ENCODE measurements around the gene TP53RK. TPM values are rescaled to one million over a fixed set of nuclear protein-coding genes. Genes with fewer than 3 reads are reported as not detected.

TP53RK gene
- total and polyA plus RNA-seq, 2 of the 13 experiments (the other 11 are each of a cell fraction or from before 2014, with no cell fraction given), result 12.9 to 25.5 TPM

GRCh38 chr20:46638134-46638897 lies 50.9 kb downstream of the TP53RK start (continued):
- TF ChIP-seq ZNF18 (CRISPR knock-in tag; IDR thresholded peaks at IDR 0.05; ENCODE audit: insufficient replicate concordance) (no peak), ZNF512B (CRISPR knock-in tag; IDR thresholded peaks at IDR 0.05; ENCODE audit: borderline replicate concordance) (peak; percentile 77; the same call in 1 of the 2 replicates), ZNF121 (CRISPR knock-in tag; IDR thresholded peaks at IDR 0.05) (no peak; the same call in 1 of the 2 replicates), ZNF136 (CRISPR knock-in tag; IDR thresholded peaks at IDR 0.05; ENCODE audit: low read depth) (0 out of 2 replicates have a peak, but pooled peaks have one; percentile 81), BATF2 (CRISPR knock-in tag; IDR thresholded peaks at IDR 0.05) (no peak), ZHX2 (IDR thresholded peaks at IDR 0.05; ENCODE audit: low read depth) (no peak), ZHX2 (CRISPR knock-in tag; IDR thresholded peaks at IDR 0.05; ENCODE audit: borderline replicate concordance) (no peak), ZNF670 (CRISPR knock-in tag; IDR thresholded peaks at IDR 0.05; ENCODE audit: borderline replicate concordance) (0 out of 2 replicates have a peak, but pooled peaks have one; percentile 23), MYNN (CRISPR knock-in tag; IDR thresholded peaks at IDR 0.05; ENCODE audit: low read depth) (0 out of 2 replicates have a peak, but pooled peaks have one; percentile 40), ZNF691 (CRISPR knock-in tag; IDR thresholded peaks at IDR 0.05; ENCODE audit: borderline replicate concordance, low read depth) (peak; percentile 78; the same call in 1 of the 2 replicates), MED8 (CRISPR knock-in tag; IDR thresholded peaks at IDR 0.05; ENCODE audit: insufficient replicate concordance) (no peak), ZNF652 (CRISPR knock-in tag; IDR thresholded peaks at IDR 0.05; ENCODE audit: borderline replicate concordance, low read depth) (no peak), ZBTB7A (CRISPR knock-in tag; IDR thresholded peaks at IDR 0.05) (no peak; the same call in 1 of the 2 replicates), ZNF547 (CRISPR knock-in tag; IDR thresholded peaks at IDR 0.05) (peak; percentile 56; the same call in 1 of the 2 replicates), ZNF10 (CRISPR knock-in tag; IDR thresholded peaks at IDR 0.05; ENCODE audit: borderline replicate concordance, low read depth) (no peak), SIN3B (IDR thresholded peaks at IDR 0.05; ENCODE audit: low read length) (no peak)

All from HepG2 (cell line).